Gastrocnemius medialis (tissue), 4 donors: ENCODE measurements around the gene CNPPD1.

Experiments
- POLR2A ChIP-seq, 2 donors: fragments of 450-650 bp; IDR thresholded peaks; one replicate each; pipeline ENCODE4 v1.6.1; 2017; ENCODE audit warnings: antibody characterized with exemption in 2 of 2, mild to moderate bottlenecking in 2 of 2, moderate library complexity in 2 of 2
- TF ChIP-seq, protein P1 (sequence below), 5 experiments: fragments of 450-650 bp in 3 of 5; fragments of 200-600 bp in 2 of 5; sonication (generic) in 2 of 5; IDR thresholded peaks in 4 of 5; conservative IDR thresholded peaks in 1 of 5; 1 replicate in 4 of 5; 2 replicates in 1 of 5; pipeline ENCODE4 v1.5.1; 2016 to 2019; ENCODE audit warnings: antibody characterized with exemption in 5 of 5, mild to moderate bottlenecking in 3 of 5, moderate library complexity in 3 of 5

DNA sequence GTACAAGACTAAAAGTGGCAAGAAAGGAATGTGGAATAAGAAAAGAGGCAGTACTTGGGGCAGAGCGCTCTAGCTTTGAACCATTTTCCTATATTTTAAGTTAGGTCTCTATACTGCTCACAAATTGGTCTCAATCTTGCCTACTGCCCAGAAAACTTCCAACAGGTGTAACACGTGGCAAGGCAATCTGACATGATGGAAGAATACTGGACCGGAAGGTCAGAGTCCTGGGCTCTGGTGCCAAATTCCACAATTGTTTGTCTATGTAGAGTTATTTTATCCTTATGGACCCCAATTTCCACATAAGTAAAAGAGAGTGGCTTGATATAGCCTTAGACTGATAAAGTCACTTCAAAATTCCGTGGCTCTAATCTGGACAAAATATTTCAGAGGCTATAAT, 45.0 kb downstream of the CNPPD1 start:
- TF ChIP-seq, protein P1, sequence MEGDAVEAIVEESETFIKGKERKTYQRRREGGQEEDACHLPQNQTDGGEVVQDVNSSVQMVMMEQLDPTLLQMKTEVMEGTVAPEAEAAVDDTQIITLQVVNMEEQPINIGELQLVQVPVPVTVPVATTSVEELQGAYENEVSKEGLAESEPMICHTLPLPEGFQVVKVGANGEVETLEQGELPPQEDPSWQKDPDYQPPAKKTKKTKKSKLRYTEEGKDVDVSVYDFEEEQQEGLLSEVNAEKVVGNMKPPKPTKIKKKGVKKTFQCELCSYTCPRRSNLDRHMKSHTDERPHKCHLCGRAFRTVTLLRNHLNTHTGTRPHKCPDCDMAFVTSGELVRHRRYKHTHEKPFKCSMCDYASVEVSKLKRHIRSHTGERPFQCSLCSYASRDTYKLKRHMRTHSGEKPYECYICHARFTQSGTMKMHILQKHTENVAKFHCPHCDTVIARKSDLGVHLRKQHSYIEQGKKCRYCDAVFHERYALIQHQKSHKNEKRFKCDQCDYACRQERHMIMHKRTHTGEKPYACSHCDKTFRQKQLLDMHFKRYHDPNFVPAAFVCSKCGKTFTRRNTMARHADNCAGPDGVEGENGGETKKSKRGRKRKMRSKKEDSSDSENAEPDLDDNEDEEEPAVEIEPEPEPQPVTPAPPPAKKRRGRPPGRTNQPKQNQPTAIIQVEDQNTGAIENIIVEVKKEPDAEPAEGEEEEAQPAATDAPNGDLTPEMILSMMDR (IDR thresholded peaks at IDR 0.05 in 4 of 5, conservative IDR thresholded peaks at IDR 0.05 in 1 of 5), result no peak
- no peak for TF ChIP-seq POLR2A (IDR thresholded peaks at IDR 0.05)
